HG02759 (cell line): ENCODE data around the gene CORO7.
A peak's percentile ranks its signal among the peaks of the same experiment; 100 is the strongest.

ENCODE experiments used
- ATAC-seq: cut with Tn5 transposase; IDR thresholded peaks from one replicate; pipeline ENCODE4 v1.9.1; 2021; ENCODE audit warnings: mild to moderate bottlenecking, moderate library complexity; ENCODE audit not compliant: unreplicated experiment

Gene CORO7

DNA sequence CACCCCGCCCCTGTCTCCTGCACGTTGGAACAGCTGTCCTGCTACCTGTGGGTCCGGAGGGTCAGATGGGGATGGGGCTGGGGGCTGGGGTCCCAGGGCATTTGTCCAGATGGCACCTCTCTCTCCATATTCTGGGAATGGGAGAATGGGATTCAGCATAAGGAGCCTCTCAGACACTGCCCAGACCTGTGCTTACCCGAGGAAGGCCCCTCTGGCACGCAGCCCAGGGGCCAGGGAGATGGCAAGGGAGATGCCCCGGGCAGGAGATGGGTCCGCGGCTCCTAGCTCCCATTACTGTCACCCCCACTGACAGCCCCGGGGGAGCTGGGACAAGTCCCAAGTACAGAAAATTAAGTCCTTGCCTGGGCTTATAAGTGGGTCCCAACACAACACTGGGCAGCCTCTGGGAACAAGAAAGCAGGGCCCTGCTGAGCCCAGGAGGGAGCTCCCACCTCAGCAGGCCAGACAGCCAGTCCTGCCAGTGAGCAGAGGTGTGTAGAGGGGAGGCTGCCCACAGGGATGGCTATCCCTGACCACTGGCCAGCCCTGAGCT is 43.0 kb downstream of the CORO7 start:
- no peak for ATAC-seq

DNA sequence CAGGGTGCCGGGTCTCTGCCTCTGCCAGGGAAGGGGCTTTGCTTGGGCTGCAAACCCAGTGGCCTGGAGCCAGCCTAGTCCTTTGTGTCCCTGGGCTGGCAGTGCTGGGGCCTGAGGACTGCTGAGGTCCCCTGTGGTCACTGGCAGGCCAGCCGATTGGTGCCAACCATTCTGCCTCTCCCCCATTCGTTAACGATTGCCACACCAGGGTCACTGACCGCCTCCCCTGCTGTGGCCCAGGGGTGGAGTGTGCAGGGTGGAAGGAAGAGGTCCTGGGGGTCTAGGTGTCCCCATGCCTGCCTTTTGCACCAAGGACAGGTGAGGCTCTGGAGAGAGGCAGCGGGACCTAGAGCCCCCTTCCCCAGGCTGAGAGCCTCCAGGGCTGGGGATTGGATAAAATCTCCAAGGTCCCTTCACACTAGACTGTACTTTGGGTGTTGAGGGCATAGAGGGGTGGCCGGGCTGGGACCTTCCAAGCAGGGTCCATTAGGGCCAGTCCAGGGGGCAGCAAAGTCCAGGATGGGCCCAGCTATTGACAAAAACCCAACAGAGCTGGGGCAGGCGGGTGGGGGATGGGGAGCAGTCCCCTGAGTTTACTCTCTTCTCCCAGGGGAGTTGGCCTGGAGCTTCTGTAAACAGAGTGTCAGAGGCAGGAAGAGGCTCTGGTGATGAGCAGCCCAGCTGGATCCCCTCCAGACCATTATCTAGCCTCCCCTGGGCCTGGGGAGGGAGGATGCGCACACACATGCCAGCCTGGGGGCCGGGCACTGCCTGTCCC is 43.6 kb downstream of the CORO7 start:
- ATAC-seq: no peak

DNA sequence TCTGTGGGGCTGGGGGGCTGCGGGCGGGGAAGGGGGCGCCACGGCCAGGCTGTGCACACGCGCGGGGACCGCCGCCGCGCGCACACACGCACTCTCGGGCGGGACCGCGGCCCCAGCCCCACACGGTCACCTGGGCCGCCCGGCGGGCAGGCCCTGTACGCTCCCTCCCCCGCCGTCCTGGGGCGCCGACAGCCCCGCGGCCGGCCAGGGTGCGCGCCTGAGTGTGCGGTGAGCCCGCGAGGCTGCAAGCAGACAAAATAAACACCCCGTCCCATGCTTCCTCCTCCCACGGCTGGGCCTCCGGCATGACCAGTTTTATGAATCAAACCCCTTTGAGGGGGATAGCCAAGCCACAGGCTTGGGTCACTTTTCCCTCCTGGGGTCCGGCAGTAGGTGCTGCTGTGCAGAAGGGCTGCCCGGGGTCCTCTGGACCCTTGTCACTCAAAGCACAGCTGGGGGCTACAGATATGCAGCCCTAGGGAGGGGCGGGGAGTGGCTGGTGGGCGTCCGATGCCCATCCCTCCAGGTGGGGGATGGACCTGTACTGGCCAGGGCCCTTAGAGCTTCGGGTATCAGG is 44.3 kb downstream of the CORO7 start:
- peak; percentile 42 for ATAC-seq

DNA sequence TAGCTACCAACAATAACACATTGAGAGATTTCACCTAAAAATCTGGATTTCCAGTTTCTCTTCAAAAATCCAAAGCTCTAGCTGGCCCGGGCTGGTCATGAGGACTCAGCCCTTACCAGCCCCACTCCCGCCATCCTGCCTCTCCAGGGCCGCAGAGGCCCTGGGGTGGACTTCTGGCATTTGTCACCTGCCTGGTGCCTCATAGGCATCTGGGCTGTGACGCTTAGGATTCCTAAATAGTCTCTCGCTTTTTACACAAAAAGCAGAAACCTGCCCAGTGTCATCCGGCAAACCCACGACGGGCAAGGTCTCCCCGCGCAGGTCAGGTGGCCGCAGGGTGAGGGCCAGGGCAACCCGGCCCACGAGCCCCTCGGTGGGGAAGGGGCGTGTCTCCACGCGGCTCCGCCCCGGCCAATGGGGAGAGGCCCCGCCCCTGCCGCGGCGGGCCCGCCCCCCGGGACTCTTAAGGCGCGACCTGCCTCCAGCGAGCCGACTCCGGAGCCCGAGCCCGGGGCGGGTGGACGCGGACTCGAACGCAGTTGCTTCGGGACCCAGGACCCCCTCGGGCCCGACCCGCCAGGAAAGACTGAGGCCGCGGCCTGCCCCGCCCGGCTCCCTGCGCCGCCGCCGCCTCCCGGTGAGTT is 44.9 kb downstream of the CORO7 start, which contains the start of gene VASN:
Gene VASN (plus strand): TSS at position 492 of the 644 bp plus-strand sequence. CDS start 9,030 bp downstream, outside the sequence.
- ATAC-seq: peak; percentile 81

DNA sequence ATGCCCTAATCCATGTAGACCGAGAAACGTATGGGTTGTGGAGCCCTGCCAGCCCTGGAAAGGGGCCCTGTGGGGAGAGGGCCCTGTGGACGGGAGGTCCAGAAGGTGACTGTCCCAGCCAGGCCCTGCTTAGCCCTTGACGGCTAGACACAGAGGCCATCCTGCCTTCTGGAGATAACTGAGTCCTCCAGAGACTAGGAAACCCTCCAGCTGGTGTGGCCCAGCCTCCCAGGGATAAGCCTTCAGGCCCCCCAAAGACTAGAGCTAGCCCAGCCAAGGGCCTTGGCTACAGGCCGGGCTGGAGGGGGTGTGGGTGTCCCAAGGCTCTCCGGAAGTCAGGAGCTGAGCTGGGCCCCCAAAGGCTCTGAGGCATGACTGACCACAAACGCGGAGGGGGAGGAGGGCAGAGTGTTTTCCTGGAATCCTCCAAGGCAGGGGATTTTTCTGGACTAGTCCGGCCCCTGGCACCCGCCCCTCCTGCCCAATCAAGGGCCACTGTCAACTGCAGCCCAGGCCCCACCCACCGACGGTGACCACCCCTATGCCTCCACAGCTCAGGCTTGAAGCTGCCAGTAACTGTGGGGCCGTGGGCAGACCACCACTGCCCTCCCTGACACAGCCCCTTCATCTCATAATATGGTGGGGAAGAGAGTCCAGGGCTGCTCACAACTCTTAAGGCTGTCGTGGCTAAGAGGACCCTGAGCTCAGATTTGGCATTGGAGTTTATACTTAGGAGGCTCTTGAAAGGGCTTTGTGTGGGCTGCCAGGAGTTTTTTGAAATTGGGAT is 45.6 kb downstream of the CORO7 start:
- no peak for ATAC-seq

DNA sequence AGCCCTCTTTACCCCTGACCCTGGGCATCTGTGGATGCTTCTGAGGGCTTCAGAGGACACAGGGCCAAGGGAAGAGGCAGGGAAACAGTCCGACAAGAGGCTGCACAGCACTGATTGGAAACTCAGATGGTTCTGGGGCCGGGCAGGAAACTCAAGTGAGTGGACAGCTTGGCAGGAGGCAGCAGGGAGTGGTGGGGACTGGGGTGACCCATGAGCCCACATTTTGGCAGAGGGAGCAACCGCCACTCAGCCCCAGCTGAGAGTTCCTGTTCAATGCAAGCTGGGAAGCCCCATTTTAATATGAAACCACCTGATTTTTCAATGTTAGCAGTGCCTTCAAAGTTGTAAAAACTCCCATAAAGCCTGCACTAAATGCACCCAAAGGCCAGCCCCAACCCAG is 46.2 kb downstream of the CORO7 start:
- no peak for ATAC-seq

DNA sequence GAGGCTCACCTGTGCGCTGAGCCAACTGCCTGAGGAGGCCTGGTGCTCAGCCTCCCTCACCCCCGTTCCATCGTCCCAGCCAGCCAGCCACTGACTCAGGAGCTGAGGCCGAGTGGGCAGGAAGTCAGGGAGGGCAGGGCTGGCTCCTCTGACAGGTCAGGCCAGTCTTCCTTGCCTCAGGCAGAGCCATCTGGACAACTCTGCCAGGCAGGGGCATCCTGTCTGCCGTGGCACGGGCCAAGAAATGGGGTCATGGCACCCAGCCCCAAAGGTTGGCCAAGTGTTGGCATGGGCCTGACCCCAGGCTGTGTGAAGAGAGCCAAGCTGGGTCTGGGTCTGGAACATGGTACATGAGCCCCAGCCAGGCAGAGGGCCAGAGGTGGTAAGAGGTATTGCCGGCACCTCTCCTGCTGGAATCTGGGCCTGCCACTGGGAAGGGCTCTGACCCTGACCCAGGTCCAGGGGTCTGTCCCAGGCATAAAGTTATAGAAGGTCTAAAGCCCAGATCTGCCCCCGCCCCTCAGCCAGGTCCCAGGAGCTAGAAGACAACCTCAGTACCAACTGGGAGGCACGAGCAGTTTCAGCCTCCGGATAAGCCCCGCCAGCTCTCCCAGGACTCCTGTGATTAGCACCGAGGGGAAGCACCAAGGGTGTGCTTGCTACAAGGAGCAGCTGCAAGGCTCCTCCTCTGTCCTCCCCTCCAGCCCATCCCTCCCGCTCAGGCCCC is 47.2 kb downstream of the CORO7 start:
- ATAC-seq: no peak

DNA sequence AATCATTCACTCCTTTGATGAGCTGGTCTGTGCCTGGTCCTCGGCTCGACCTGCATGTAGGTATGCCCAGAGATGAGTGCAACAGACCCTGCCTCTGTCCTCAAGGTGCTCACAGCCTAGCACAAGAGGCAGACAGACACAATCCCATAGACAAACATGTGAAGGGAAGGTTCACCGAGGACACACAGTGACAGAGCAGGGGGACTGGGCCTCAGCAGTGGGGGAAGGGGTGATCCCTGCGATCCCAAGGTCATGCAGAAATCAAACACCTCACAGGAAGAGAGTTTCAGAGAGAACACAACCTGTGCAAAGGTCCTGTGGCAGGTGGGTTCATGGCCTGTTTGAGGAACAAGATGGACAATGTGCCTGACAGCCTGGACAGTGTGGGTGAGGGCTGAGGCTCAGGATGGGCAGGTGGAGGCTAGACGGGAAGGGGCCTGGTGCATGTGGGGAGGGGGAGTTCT is 49.0 kb downstream of the CORO7 start:
- no peak for ATAC-seq

DNA sequence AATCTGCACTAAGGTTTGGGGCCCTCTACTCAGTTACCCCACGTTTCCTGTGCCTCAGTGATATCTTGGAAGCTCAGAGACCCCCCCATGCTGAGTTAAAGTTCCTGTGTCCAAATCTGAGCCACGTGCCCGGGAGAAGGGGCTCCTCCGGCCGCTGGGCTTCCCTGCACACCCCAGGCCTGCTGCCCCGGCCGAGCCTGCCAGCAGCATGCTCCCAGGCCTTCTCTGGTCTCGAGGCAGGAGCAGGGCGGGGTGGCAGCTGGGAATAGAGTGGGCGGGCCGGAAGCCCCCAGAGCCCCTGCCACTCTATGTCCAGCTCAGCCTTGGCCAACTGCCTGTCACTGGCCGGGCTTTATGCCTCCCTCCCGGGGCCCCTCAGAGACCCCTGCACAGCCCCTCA is 50.4 kb downstream of the CORO7 start:
- ATAC-seq: no peak

DNA sequence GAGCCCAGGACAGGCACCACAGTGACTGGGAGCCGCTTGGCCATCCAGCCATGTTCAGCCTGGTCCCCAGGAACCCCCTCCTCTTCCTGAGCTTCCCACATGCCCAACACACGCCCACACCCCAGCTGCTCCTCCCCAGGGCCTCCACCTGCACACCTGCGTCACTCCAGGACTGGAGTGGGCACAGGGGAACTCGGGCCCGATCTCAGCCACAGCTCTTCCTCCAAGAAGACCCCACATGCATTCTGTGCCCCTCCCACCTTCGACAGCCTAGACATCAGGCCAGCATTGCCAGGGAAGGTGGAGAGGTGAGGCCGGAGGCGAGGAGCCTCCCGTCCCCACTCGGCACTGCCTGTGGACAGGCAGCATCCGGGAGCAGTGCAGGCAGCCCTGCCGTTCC is 50.8 kb downstream of the CORO7 start:
- no peak for ATAC-seq

DNA sequence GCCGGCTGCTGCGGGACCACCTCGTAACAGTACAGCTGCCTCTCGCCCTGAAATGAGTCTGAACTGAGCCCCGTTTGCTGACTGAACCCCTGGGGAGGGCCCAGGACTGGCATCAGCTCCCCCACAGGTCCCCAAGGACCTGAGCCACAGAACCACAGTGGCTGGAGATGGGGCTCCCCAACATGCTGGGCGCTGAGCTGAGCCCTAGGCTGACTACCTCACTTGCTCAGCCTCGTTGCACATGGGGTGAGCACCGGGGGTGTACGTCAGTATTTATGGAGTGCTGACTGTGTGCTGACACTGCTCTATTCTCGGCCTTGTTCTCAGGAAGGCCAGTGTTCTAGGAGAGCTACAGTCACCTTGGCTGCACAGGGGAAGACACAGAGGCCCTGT is 51.4 kb downstream of the CORO7 start:
- peak; percentile 82 for ATAC-seq

DNA sequence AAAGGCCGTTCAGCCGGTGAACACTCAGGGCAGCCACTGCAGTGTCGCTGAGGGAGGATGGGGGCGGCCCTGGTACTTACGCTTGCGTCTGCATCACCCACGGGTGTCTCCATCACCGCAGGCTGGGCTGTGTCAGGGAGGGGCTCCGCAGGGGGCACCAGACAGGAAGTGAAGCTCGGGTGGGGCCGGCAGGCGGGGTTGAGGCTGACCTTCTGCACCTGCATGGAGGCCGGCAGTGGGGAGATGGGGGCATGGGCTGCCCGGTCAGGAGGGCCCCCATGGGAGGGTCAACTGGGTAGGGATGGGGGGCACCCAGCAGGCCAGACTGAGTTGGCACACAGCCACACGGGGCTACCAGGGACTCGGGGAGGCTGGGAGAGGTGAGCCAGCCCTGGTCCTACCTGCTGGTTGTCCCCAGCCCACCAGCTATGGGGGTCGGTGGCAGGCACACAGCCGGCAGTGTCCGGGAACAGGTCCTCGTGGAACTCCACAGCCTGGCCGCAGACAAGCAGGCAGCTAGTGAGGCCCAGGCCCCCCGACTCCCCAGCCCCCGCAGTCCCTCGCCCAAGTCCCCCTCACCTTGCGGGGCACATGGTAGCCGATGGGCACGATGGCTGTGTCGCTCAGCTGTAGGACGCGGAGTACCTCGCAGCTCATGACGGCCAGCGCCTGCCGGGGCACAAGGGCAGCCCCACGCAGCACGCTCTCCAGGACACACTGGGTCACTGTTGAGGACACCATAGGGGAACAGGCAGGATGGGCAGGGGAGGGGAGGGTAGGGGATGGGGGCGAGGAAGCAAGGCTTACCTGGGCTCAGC is 52.0 kb downstream of the CORO7 start:
- no peak for ATAC-seq

DNA sequence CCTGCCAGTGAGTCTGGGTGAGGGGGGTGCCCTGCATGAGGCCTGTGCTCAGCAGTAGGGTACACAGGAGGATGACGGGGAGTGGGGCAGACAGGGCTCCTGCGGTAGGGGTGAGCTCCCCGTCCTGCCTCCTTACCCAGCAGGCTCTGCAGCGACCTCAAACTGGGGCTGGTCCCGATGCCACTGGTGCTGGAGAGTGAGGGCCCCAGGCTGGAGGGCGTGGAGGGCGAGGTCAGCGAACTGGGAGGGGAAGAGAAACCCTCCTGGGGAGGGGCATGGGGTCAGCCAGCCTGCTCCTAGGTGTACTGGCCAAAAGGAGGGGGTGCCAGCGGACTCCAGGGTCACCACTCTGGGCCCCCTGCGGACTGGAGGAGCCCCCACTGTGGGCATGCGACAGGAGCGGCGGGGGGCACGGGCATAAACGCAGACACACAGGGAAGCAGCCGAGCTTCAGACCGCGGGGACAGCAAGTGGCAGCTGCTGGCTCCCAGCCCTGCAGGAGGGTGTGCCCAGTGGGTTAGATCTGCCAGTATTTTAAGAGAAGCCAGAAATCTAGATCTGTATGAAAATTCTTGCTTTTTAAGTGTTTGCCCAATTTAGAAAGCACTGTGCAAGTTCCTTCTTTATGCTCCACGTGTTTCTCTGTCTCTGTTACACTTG is 53.8 kb downstream of the CORO7 start:
- ATAC-seq: no peak

DNA sequence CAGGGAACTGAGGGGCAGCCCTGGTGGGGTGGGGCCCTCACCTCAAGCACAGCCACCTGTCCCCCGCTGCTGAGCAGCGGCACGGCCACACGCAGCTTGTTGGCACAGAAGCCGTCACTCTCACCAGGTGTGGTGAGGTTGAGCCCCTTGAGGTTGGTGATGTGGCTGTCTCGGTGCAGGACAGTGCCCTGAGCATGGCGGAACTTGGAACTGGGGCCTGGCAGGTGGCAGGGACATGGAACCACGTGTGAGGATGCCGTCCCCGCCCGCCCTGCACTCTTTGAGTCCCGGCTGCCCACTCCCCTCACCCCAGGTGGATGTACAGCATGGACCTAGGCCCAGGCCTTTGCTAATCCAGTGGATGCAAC is 54.5 kb downstream of the CORO7 start:
- no peak for ATAC-seq

DNA sequence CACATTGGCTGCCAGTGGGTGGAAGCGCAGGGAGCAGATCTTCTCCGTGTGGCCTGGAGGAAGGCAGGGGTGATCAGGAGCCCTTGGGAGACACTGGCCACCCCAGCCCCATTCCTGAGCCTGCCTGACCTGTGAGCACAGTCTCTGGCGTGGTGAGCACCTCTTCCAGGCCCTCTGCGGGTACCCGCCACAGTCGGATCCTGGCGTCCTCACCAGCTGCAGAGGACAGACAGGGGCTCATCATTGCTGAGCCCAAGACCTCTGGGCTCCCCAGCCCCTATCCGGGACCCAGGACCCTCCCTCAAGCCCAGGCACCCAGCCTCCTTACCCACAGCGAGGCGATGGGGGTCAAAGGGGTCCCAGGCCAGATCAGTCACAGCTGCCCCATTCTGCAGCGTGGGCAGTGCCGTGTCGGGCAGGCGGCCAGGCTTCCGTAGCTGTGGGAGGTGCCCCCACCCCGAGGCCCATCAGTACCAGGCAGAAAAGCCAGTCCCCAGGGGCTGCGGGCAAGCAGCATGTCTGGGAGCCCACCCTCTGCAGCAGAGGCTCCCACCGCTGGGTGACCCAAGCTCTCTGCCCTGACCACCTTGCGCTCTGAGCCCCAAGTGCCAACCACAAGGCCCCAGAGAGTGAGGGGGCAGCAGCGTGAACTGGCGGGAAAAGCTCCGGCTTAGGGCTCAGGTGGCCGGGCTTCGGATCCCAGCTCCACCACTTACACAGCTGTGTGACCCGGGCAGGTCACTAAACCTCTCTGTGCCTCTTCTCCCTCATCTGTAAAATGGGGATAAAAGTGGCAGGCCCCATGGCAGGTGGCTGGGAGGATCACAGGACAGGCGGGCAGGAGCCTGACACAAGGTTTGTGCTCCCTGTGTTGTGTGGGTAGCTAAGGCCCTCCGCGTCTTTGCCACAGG is 55.1 kb downstream of the CORO7 start:
- no peak for ATAC-seq

DNA sequence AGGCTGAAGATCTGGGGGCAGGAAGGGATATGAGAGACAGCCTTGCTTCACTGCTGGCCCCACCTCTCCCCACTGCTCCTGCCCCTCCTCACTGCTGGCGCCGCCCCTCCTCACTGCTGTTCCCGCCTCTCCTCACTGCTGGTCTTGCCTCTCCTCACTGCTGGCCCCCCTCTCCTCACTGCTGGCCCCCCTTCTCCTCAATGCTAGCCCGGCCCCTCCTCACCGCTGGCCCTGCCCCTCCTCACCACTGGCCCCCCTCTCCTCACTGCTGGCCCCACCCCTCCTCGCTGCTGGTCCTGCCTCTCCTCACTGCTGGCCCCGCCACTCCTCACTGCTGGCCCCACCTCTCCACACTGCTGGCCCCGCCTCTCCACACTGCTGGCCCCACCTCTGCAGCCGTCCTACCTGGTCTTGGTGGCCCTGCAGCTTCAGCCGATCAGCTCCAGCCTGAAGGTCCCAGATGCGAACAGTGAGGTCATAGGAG is 55.8 kb downstream of the CORO7 start:
- no peak for ATAC-seq

DNA sequence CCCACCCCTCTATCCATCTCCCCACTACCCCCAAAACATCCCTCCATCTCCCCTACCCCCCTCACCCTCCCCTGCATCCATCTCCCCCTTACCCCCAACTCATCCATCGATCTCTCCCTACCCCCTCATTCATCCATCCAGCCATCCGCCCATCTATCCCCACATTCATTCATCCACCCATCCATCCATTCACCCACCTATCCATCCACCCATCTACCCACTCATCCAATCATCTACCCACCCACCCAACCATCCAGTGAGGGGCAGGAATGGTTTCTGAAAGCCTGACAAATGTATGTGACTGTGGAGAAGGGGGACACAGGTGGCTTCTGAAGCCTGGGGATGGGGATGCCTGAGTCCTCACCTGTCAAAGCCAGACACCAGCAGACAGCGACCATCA is 56.5 kb downstream of the CORO7 start:
- no peak for ATAC-seq
